Measurements from ENCODE around the gene TNS2.

DNA sequence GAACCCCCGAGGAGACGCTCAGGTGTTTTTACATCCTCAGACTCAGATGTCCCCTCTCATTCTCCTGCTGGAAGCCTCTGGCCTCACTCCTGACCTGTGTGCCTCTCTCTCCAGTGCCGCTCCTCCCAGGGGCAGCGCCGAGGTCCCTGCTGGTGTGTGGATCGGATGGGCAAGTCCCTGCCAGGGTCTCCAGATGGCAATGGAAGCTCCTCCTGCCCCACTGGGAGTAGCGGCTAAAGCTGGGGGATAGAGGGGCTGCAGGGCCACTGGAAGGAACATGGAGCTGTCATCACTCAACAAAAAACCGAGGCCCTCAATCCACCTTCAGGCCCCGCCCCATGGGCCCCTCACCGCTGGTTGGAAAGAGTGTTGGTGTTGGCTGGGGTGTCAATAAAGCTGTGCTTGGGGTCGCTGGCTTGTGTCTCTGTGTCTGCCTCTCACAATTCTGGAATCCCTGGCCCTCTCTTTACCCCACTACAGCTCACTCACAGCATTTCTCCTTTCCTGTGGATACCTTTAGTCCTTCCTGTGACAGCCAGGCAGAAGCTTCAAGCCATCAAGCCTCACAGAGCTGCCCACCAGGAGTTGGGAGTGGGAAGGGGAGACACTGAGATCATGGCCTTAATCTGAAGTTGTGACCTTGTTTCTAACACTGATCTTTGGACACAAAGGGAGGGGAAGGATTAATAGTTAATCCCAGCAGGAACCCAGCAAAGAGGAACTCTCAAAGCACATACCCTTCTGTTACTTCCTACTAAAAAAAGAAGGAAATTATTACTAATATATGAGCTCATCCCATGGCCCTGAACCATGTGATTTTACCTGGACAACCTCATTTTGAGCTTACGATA lies 52.3 kb downstream of the TNS2 start:
- TF ChIP-seq, protein P1, sequence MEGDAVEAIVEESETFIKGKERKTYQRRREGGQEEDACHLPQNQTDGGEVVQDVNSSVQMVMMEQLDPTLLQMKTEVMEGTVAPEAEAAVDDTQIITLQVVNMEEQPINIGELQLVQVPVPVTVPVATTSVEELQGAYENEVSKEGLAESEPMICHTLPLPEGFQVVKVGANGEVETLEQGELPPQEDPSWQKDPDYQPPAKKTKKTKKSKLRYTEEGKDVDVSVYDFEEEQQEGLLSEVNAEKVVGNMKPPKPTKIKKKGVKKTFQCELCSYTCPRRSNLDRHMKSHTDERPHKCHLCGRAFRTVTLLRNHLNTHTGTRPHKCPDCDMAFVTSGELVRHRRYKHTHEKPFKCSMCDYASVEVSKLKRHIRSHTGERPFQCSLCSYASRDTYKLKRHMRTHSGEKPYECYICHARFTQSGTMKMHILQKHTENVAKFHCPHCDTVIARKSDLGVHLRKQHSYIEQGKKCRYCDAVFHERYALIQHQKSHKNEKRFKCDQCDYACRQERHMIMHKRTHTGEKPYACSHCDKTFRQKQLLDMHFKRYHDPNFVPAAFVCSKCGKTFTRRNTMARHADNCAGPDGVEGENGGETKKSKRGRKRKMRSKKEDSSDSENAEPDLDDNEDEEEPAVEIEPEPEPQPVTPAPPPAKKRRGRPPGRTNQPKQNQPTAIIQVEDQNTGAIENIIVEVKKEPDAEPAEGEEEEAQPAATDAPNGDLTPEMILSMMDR (IDR thresholded peaks at IDR 0.05), result no peak
- TF ChIP-seq POLR2AphosphoS5 (IDR thresholded peaks at IDR 0.05) (no peak), POLR2A (IDR thresholded peaks at IDR 0.05) (no peak)
